HG03045 (cell line): ENCODE measurements around the gene SYNM.
A peak's percentile ranks its signal among the peaks of the same experiment; 100 is the strongest.

Source experiments
- ATAC-seq: cut with Tn5 transposase; IDR thresholded peaks from one replicate; pipeline ENCODE4 v1.9.1; 2021; ENCODE audit warnings: mild to moderate bottlenecking, moderate library complexity; ENCODE audit not compliant: unreplicated experiment

The SYNM gene

GRCh38 chr15:99135194-99135593 is 30.3 kb downstream of the SYNM start:
- ATAC-seq, result peak; percentile 62

DNA sequence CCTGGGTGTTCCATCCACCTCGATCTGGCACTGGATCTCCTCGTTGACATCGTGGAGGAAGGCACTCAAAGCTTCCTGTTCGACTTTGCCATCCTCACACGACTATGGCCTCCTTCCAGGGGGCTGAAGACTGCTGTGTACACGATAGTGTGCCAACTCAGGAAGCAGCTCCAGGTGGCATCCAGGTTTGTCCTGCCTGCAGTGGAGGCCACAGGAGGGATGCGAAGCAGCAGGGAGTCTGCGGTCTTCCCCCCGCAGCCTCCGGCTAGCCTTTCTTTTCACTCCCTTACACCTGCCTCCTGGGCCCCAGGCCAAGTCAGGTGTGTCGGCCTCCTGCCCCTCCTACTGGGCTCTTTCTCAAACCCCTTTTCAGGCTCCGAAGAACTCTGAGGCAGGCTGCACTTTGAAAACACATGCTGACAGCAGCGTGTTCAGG is 32.2 kb downstream of the SYNM start:
- ATAC-seq, result no peak

DNA sequence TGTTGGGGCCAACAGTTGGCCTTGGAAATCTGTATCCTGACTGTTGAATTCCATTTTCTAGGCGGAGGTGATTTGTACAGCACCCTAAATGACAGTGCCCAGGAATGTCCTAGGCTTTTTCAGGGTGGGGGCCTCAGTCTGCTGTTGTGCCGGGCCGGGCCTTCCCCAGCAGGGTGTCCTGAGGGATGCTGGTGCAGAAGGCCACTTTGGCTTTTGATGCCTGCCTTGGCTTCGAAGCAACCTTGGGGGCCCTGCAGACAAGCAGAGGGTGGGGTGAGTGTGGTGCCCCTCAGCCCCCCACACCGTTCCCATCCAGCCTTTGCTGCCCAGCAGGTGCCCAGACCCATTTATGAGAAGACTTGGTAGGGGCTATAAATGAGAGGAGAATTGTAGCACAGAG is 33.0 kb downstream of the SYNM start:
- ATAC-seq, result no peak

- ATAC-seq, result no peak
Measured at GRCh38 chr15:99138491-99138982, 33.7 kb downstream of the SYNM start.

GRCh38 chr15:99139276-99139675 is 34.4 kb downstream of the SYNM start:
- ATAC-seq, result no peak

DNA sequence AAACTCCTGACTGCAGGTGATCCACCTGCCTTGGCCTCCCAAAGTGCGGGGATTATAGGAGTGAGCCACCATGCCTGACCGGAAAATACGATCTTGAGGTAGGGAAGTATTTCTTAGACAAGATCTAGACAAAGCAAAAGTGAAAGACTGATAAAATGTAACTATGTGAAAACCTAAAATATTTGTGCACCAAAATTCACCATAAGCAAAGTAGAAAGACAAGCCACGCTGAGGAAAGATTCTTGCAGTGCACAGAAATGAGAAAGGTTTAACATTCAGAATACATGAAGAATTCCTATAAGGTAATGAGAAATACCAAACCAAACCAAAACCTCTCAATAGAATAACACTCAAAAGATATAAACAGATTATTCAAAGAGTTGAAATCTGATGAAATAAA is 35.7 kb downstream of the SYNM start:
- ATAC-seq, result no peak

DNA sequence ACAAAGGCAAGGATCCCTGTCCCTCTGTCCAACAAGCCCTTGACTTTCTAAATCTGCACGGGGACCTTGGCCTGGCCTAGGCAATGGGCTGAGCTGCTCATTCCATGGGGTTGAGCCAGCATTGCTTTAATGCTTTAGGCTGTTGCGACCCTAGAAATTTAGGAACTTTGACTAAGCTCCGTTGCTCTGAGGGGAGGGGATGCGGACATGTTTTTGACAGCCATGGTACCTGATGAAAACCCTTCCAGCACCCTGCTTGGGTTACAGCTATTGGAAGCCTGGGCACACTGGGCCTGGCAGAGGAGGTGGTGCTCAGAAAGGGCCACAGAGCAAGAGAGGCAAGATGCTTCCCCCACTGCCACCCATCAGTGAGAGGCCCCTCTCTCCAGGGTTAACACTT is 37.1 kb downstream of the SYNM start:
- no peak for ATAC-seq

- no peak for ATAC-seq
Measured at GRCh38 chr15:99142562-99142961, 37.7 kb downstream of the SYNM start.

GRCh38 chr15:99143242-99143641 is 38.4 kb downstream of the SYNM start:
- no peak for ATAC-seq

DNA sequence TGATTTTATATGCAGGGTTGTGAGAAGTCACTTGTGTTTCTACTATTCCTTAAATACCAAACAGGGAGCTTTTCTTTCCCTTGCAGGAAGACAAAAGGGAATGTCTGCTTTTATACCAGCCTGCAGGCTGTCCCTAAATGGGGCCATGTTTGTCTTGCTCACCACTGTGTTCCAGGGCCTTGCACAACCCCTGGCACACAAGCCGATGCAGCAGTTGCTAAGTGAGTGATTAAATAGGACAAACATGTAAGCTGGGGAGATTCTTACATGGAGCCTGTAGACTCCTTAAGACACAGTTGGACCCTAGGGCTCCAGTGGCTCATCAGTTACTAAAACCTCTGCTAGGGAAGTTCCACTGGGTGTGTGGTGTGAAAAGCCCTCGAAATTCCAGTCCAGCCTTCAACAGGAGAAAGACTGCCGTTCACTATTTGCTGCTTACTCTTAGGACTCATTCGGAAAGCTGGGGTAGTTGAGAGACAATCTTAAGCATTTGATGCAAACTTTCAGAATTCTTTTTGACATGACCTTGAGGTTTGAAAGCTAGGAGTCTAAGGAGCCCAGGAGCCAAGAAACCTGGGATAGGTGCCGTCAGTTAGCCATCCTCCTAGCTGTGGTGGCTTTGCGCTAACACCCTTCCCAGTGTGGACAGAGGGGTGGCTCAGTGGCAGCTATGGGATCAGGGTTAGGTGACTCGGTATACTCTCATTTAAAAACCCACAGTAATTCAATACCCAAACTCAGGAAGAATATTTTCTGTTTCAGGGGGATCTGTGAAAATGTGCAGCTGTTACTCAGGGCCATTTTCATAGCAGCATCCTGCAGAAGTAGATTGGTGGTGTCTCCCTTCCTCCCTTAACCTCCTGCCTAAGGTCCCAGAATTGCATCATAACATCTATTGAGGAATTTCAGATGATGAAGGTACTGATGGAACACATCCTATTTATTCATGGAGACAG is 39.1 kb downstream of the SYNM start:
- ATAC-seq, result no peak

DNA sequence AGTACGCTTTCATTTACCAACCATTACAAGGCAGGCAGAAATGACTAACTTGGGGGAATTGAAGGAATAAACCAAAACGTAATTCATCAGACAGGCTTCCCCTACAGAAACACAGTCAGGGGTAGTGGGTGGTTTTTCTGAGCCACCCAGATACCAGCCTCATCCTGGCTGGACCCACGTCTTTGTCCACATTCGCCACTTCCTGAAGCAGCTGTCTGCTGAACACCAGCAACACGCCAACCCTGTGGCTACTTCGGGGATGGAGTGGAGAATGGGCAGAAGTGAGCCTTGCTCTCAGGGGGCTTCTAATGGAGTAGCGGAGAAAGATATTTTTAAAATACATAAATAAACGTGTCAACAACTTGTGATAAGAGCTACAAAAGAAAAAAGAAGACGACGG is 40.1 kb downstream of the SYNM start:
- no peak for ATAC-seq

DNA sequence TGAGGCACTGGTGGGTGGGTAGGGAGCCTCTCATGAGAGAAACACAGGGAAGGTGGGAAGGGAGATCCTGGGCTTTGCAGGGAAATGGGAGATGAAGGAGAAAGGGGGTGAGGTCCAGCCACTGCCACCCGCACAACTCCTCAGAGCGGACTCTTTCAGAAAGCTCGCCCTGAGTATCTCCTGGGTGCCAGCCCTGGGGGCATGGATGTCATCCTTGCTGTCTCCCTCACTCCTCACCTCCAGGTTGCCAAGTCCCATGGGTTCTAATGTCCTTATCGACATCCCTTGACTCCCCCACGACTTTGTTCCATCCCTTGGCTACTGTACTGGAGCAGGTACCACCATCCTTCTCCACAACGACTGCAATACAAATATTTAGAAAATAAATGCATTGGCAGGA is 40.9 kb downstream of the SYNM start:
- no peak for ATAC-seq

DNA sequence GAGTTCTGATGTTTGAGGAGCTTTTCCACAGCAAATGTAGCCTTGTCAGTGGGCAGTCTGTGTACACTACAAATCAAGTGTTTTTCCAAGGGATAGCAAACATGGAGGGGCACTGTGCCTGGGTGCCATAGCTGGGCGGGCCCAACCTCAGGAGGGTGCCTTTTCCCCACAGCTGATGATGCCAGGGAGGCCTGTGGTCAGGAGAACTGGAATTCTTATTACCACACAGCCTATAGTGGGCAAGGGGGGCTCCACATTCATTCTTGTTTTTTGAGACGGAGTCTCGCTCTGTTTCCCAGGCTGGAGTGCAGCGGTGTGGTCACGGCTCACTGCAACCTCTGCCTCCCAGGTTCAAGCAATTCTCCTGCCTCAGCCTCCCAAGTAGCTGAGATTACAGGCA is 41.8 kb downstream of the SYNM start:
- ATAC-seq, result no peak

DNA sequence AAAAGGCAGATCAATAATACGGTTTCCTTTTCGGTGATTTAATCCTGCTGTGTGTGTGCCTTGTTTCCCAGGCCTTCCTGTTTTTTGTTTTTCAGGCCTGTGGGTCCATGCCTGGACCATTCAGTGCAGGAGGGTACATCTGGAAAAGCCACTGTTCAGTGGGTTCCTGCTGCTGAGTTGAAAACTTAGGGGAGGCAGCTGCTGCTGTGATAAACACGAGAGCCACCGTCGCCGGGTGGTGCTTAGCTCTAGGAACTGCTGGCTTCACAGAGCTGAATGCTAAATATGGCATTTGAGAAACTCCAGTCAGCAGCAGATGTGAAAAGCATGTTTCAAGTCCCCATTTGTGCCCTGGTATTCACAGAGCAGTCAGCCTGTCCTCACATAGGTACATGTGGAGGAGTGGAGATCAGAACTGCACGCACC is 44.0 kb downstream of the SYNM start:
- ATAC-seq, result no peak

GRCh38 chr15:99149366-99149765 is 44.5 kb downstream of the SYNM start:
- ATAC-seq, result no peak

DNA sequence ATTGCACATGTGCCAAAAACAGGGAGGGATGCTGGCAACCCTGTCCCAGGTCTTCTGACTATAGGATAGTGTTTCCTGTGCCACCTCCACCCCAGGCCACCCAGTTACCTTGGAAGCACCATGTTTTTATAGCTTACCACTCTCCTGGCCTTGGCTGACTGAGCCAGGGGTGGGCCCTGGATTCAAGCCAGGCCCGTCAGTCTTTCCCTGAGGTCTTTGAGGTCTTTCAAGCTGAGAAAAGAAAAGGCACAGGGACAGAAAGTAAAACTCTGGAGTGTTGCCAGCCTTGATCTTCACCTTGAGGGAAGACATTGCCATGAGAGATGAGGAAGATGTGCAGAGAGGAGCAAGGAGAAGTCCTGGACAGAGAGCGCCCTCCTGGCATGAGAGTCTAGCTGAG is 46.3 kb downstream of the SYNM start:
- no peak for ATAC-seq

DNA sequence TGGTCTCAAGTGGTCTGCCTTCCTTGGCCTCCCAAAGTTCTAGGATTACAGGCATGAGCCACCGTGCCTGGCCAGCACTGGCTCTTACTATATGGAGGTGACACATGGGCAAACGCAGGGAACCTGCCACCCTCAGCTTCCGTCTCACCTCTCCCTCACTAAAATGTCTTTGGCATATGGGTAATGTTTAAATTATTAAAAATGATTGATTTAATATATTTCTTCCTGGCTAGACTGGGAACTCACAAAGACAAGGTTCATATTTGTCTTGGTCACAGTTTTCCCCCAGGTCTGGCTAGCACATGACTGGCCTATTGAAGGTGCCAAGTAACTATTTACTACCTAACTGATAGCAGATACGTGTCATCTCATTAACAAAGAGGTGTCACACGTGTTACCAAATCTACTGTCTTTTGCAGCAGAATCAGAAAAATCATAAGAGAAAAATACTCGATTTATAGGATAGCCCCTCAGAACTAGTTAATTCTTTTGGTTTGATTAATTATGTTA is 48.2 kb downstream of the SYNM start:
- no peak for ATAC-seq

DNA sequence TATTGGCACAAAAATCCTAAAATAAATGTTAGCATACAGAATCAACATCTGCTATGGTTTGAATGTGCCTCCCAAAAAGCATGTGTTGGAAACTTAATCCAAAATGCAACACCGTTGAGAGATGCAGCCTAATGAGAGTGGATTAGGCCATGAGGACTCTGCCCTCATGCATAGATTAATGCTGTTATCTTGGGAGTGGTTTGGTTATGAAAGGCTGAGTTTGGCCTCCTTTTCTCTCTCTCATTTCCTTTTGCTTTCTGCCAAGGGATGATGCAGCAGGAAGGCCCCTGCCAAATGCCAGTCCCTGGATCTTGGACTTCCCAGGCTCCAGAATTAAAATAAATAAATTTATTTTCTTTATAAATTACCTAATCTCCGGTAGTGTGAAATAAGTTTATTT is 49.4 kb downstream of the SYNM start:
- ATAC-seq, result no peak

DNA sequence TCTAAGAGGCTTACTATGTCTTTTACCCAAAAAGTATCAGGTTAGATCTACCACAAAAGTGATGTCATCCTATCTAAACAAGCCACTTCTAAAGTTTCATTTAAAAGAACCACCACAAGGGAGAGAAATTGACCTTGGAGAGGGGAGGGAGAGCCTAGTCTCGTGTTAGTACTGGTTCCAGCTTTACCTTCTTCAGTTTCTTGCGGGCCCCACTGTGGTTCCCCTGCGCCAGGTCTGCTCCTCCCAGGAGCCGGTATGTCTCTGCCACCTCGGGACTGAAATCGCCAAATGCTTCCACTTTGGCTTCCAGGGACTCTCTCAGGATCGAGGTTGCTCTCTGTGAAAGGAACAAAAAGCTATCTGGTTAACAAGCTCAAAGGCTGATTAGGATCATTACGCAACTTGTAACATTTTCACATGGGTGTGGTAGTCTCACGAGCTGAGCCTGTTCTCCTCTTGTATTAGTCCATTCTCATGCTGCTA is 51.1 kb downstream of the SYNM start:
- no peak for ATAC-seq

DNA sequence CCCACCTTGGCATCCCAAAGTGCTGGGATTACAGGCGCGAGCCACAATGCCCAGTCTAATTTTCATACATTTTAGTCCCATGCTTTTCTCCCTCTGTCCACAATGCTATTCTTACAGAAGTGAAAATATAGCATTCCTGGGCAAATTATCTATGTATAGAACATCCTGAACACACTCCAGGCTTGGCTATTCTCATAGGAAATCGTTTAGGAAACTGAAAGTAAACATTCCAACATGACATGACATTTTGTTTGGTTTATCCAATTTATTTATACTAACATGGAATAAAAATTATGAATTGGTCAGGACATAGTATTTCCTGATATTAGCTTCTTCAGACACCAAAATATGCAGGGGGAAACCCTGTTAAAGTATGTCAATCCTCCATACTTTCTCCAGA is 52.6 kb downstream of the SYNM start:
- no peak for ATAC-seq

GRCh38 chr15:99158626-99159412 is 53.9 kb downstream of the SYNM start:
- ATAC-seq, result no peak
